ENCODE data around the gene KIF3A.

GRCh38 chr5:132746592-132746953 is 9.2 kb upstream of the KIF3A start:
- TF ChIP-seq POLR2AphosphoS5 (IDR thresholded peaks at IDR 0.05) (no peak), CTCF (IDR thresholded peaks at IDR 0.05) (no peak), POLR2A (IDR thresholded peaks at IDR 0.05) (no peak), EP300 (IDR thresholded peaks at IDR 0.05) (no peak)
